ENCODE results near the gene MAN1A1.

The MAN1A1 gene

DNA sequence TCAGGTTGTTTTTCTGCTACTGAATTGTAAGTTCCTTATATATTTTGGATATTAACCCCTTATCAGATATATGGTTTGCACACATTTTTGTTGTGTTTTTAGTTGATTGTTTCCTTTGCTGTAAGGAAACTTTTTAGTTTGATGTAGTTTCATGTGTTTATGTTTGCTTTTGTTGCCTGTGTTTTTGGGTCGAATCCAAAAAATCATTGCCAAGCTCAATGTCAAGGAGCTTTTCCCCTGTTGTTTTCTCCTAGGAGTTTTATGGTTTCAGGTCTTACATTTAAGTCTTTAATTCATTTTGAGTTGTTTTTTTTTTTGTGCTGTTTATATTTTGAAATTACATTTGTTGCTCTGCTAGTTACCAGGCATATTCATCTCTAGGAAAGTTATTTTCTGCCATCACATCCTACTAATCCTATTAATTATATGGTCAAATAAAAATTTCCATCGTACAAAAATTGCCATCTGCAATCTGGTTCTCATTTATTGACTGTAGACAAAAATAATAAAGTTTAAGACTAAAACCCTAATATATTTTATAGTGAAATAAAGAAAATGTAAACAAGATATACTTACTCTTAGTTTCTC is 167.3 kb downstream of the MAN1A1 start:
- DNase-seq, result no peak
- Mint-ChIP-seq H3K27ac (no peak overlapping the region), H3K9me3 (no peaks in the 10 kb centered on the region), H3K4me1 (peaks cover 9% of the 10 kb centered on the region), H3K27me3 (no peaks in the 10 kb centered on the region), H3K36me3 (peaks cover 3% of the 10 kb centered on the region), H3K4me3 (no peak overlapping the region)
- CTCF ChIA-PET, result no interaction called here

DNA sequence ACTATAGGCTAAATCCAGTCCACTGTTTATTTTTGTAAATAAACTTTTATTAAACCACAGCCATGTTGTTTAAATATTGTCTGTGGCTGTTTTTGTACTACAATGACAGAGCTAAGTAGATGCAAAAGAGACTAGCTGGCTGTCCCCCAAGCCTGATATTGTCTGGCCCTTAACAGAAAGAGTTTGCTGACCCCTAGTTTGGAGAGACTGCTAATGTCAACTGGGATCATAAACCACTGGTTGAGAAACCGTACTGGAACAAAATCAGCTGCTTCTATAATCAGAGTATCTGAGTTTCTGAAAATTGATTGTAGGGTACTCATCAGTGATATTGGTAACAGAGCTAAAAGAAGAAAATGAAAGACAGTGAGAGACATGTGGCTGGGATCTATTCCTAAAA is 168.5 kb downstream of the MAN1A1 start:
- no peaks in the 10 kb centered on the region for H3K27me3 Mint-ChIP-seq
- peaks cover 3% of the 10 kb centered on the region for H3K36me3 Mint-ChIP-seq
- no peak overlapping the region for H3K4me3 Mint-ChIP-seq
- no peaks in the 10 kb centered on the region for H3K9me3 Mint-ChIP-seq
- CTCF ChIA-PET, result interaction anchor here (0.6 to 1.0 kb wide), 2 partner anchors 27 to 51 kb away, joined by 3 to 4 read pairs; no protein-coding TSS in a partner anchor
- no peak for DNase-seq
- H3K27ac Mint-ChIP-seq, result no peak overlapping the region
- H3K4me1 Mint-ChIP-seq, result peaks cover 9% of the 10 kb centered on the region

DNA sequence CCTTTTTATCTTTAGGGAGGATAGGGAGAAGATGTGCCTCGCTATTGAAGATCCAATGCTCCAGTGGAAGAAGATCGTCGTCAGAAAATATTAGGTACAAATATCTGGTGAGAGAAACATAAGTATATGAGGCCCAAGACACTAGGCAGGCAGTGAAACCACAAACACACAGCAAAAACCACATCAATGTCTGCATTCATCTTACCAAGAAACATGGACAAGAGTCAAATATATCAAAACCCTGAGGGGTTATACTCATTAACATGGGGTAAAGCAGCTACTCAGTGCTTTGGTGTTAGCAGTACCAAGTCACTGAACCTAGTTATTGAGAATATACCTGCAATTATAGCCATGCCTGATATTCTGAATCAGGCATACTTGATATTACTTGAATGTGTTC is 169.7 kb downstream of the MAN1A1 start:
- Mint-ChIP-seq H3K9me3 (no peaks in the 10 kb centered on the region), H3K27me3 (no peaks in the 10 kb centered on the region), H3K4me1 (peaks cover 9% of the 10 kb centered on the region), H3K27ac (no peak overlapping the region), H3K36me3 (peaks cover 3% of the 10 kb centered on the region), H3K4me3 (no peak overlapping the region)
- CTCF ChIA-PET, result no interaction called here
- no peak for DNase-seq

DNA sequence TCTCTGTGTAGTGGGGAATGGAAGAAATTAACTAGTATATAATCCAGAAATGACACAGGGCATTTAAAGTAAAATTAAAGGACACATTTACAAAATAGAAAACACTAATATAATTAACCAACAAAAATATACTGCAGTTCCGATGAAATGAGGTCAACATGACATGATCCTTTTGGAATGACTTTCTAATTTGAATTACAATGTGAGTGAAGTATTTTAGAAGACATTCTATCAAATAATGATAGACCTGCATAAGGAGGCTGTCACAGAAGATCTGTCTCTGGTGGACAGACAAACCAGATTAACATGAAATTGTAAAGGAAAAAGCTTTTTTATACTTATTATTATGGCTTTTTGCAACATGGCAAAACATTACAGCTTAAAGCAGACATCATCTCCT is 170.5 kb downstream of the MAN1A1 start:
- no peak for DNase-seq
- Mint-ChIP-seq H3K27ac (no peak overlapping the region), H3K4me3 (no peak overlapping the region), H3K36me3 (peaks cover 3% of the 10 kb centered on the region), H3K9me3 (no peaks in the 10 kb centered on the region), H3K4me1 (peaks cover 9% of the 10 kb centered on the region), H3K27me3 (no peaks in the 10 kb centered on the region)
- CTCF ChIA-PET, result no interaction called here

GRCh38 chr6:119176445-119176844 is 173.1 kb downstream of the MAN1A1 start:
- Mint-ChIP-seq H3K36me3 (peaks cover 1% of the 10 kb centered on the region), H3K4me1 (peaks cover 9% of the 10 kb centered on the region), H3K4me3 (no peak overlapping the region), H3K27me3 (no peaks in the 10 kb centered on the region), H3K27ac (no peak overlapping the region), H3K9me3 (no peaks in the 10 kb centered on the region)
- CTCF ChIA-PET, result no interaction called here
- no peak for DNase-seq

GRCh38 chr6:119174879-119175817 is 174.4 kb downstream of the MAN1A1 start:
- Mint-ChIP-seq H3K27ac (no peak overlapping the region), H3K4me1 (peaks cover 8% of the 10 kb centered on the region), H3K4me3 (no peak overlapping the region), H3K36me3 (peaks cover 1% of the 10 kb centered on the region), H3K27me3 (no peaks in the 10 kb centered on the region), H3K9me3 (no peaks in the 10 kb centered on the region)
- DNase-seq, result no peak
- CTCF ChIA-PET, result no interaction called here

DNA sequence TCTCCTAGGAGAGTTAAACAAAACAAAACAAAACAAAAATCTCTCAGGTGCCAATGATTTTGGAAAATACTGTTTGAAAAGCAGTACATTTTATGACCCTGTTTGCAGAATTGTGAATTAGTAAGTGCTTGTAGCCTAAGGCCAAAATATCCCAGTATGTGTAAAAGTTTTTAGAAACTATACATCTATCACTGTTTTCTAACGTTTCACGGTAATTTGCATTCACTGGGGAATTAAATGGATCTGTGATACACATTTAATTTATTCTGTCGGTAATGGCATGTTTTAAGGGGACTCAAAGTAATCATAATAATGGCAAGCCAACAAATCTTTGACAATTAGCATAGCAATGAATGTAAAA is 175.5 kb downstream of the MAN1A1 start:
- CTCF ChIA-PET, result no interaction called here
- no peaks in the 10 kb centered on the region for H3K9me3 Mint-ChIP-seq
- DNase-seq, result no peak
- no peaks in the 10 kb centered on the region for H3K27me3 Mint-ChIP-seq
- no peak overlapping the region for H3K27ac Mint-ChIP-seq
- H3K4me1 Mint-ChIP-seq, result no peaks in the 10 kb centered on the region
- no peak overlapping the region for H3K4me3 Mint-ChIP-seq
- peaks cover 1% of the 10 kb centered on the region for H3K36me3 Mint-ChIP-seq

DNA sequence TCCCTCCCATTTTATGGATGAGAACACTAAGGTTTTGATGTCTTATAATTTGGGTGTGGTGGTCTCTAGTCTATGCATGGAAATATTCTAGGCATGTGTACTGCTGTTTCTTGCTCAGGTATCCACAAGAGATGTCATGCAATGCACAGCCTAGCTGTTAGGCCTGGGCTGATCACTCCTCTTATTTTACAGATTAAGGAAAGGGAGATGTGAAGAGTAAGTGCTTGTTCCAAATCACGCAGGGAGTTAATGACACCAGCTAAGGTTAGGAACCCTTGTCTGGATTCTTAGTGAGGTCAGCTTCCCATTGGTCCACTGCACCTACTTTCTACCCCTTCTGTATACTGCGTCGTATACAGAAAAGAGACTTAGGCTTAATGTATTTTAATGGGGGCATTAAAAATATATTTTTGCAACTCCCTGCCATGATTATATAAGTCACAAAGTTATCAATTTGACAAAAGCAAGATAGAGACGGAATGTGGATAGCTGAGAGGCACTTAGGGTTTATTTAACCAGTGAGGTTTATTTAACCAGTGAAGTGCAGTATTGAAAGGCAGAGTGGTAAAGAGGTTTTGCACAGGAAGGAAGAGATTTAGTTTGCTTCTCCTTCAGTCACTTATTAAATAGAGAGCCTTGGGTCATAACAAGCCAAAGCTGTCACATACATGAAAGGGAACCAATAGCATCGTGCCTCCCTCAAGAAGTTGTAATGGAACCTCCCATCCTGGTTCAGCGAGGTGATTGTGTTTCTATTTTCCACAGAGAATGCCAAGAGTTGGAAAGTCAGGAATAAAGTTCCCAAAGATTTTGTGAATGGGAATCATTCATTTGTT is 176.1 kb downstream of the MAN1A1 start:
- Mint-ChIP-seq H3K4me3 (no peak overlapping the region), H3K9me3 (no peaks in the 10 kb centered on the region), H3K4me1 (no peaks in the 10 kb centered on the region), H3K27me3 (no peaks in the 10 kb centered on the region), H3K27ac (no peak overlapping the region), H3K36me3 (no peaks in the 10 kb centered on the region)
- CTCF ChIA-PET, result interaction anchor here (0.6 to 1.4 kb wide), 2 partner anchors 15 to 41 kb away, joined by 3 to 4 read pairs; no protein-coding TSS in a partner anchor
- DNase-seq, result no peak

DNA sequence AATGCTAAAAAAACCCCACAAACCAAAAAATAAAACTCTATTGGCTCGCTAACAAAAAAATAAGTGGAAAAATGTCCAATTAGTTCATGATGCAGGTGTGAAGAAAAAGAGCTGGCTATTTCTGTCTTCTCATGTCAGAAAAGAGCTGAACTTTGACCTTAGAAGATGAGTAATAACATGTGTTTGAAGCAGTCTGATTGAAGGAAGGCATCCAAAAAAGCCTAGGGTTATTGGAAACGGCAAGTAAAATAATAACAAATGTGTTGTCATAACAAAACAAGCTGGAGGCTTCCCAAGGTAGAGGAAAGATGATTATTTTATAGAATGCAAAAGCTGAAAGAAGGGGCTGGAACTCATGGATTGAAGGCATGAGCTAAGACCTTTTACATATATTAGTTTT is 176.7 kb downstream of the MAN1A1 start:
- H3K4me3 Mint-ChIP-seq, result no peak overlapping the region
- no peaks in the 10 kb centered on the region for H3K27me3 Mint-ChIP-seq
- H3K9me3 Mint-ChIP-seq, result no peaks in the 10 kb centered on the region
- H3K4me1 Mint-ChIP-seq, result no peaks in the 10 kb centered on the region
- H3K36me3 Mint-ChIP-seq, result no peaks in the 10 kb centered on the region
- CTCF ChIA-PET, result interaction anchor here (0.6 to 1.4 kb wide), 2 partner anchors 14 to 40 kb away, joined by 3 to 4 read pairs; no protein-coding TSS in a partner anchor
- H3K27ac Mint-ChIP-seq, result no peak overlapping the region
- DNase-seq, result no peak

- DNase-seq, result no peak
- H3K4me3 Mint-ChIP-seq, result no peak overlapping the region
- H3K4me1 Mint-ChIP-seq, result no peaks in the 10 kb centered on the region
- CTCF ChIA-PET, result interaction anchor here (1.4 kb wide), 1 partner anchor 13 kb away, joined by 4 read pairs; no protein-coding TSS in a partner anchor
- no peaks in the 10 kb centered on the region for H3K36me3 Mint-ChIP-seq
- no peaks in the 10 kb centered on the region for H3K9me3 Mint-ChIP-seq
- H3K27me3 Mint-ChIP-seq, result no peaks in the 10 kb centered on the region
- no peak overlapping the region for H3K27ac Mint-ChIP-seq
Observed at GRCh38 chr6:119171864-119172588, 177.5 kb downstream of the MAN1A1 start.

GRCh38 chr6:119171088-119171841 is 178.3 kb downstream of the MAN1A1 start:
- no peak overlapping the region for H3K4me3 Mint-ChIP-seq
- H3K9me3 Mint-ChIP-seq, result no peaks in the 10 kb centered on the region
- peaks cover 4% of the 10 kb centered on the region for H3K27me3 Mint-ChIP-seq
- no peaks in the 10 kb centered on the region for H3K4me1 Mint-ChIP-seq
- no peak for DNase-seq
- H3K27ac Mint-ChIP-seq, result no peak overlapping the region
- H3K36me3 Mint-ChIP-seq, result no peaks in the 10 kb centered on the region
- CTCF ChIA-PET, result interaction anchor here (0.8 kb wide), 1 partner anchor 12 kb away, joined by 3 read pairs; no protein-coding TSS in a partner anchor

GRCh38 chr6:119170447-119171087 is 179.0 kb downstream of the MAN1A1 start:
- Mint-ChIP-seq H3K27ac (no peak overlapping the region), H3K27me3 (peaks cover 4% of the 10 kb centered on the region), H3K36me3 (no peaks in the 10 kb centered on the region), H3K4me1 (no peaks in the 10 kb centered on the region), H3K4me3 (no peak overlapping the region), H3K9me3 (no peaks in the 10 kb centered on the region)
- CTCF ChIA-PET, result interaction anchor here (0.8 kb wide), 1 partner anchor 12 kb away, joined by 3 read pairs; no protein-coding TSS in a partner anchor
- no peak for DNase-seq

DNA sequence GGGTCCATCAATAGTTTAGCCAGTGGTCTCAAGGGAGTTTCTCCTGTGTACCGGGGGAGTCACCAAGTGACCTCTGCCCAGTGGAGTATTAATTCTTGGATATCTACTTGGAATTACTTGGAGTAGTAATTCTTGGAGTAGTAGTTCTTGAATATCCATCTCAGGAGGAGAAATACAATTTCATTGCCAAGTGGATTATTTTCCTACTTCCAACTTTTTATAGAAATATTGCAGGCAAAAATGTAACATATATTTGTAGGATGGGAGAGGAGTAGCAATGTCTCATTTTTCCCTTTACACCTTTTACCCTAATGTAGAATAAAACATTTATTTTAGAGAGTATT is 179.5 kb downstream of the MAN1A1 start:
- no peak for DNase-seq
- Mint-ChIP-seq H3K27me3 (peaks cover 4% of the 10 kb centered on the region), H3K27ac (no peak overlapping the region), H3K4me3 (no peak overlapping the region), H3K9me3 (no peaks in the 10 kb centered on the region), H3K4me1 (no peaks in the 10 kb centered on the region), H3K36me3 (no peaks in the 10 kb centered on the region)
- CTCF ChIA-PET, result no interaction called here

Data from activated naive CD4-positive, alpha-beta T cell treated with anti-CD3 and anti-CD28 coated beads, Interleukin-2, amount 10 ng/mL, durations not matched to agents 7 days and 5 days (primary cell).